Choroid plexus epithelial cell (primary cell): Measurements from ENCODE around the gene PLCL2.

ENCODE experiments used
- DNase-seq: peaks from one replicate; pipeline ENCODE4 v3.0.0-alpha.2; 2010; ENCODE audit warnings: low read depth
- H3K4me3 ChIP-seq: 2 replicates; pipeline ENCODE4 v1.5.1; 2011; ENCODE audit warnings: low read depth, mild to moderate bottlenecking, control low read depth, low read length, moderate library complexity
- CTCF ChIP-seq: conservative IDR thresholded peaks from 2 replicates; pipeline ENCODE4 v1.5.1; 2011; ENCODE audit warnings: low read depth, mild to moderate bottlenecking, control low read depth, inconsistent platforms, low read length, moderate library complexity

PLCL2 gene

GRCh38 chr3:17054982-17055343 is 170.2 kb downstream of the PLCL2 start:
- H3K4me3 ChIP-seq: no peak overlapping the region
- no peak for DNase-seq
- TF ChIP-seq CTCF: no peak

- DNase-seq: peak; percentile 64
- H3K4me3 ChIP-seq: no peak overlapping the region
- no peak for TF ChIP-seq CTCF
Measured at GRCh38 chr3:17055374-17056276, 170.9 kb downstream of the PLCL2 start.

GRCh38 chr3:17057321-17057720 is 172.6 kb downstream of the PLCL2 start:
- DNase-seq: peak; percentile 79
- no peak overlapping the region for H3K4me3 ChIP-seq
- TF ChIP-seq CTCF: no peak

- DNase-seq: no peak
- no peak overlapping the region for H3K4me3 ChIP-seq
- no peak for TF ChIP-seq CTCF
Measured at GRCh38 chr3:17059989-17060550, 175.3 kb downstream of the PLCL2 start.

- H3K4me3 ChIP-seq: no peak overlapping the region
- no peak for DNase-seq
- TF ChIP-seq CTCF: no peak
Measured at GRCh38 chr3:17061005-17061404, 176.2 kb downstream of the PLCL2 start.

- H3K4me3 ChIP-seq: no peak overlapping the region
- TF ChIP-seq CTCF: no peak
- DNase-seq: no peak
Measured at GRCh38 chr3:17062736-17063135, 178.0 kb downstream of the PLCL2 start.

GRCh38 chr3:17063596-17063995 is 178.8 kb downstream of the PLCL2 start:
- TF ChIP-seq CTCF: no peak
- no peak for DNase-seq
- H3K4me3 ChIP-seq: no peak overlapping the region
